HG03575 (cell line): Measurements from ENCODE around the gene CELSR1.
"Not testable (repeated sequence)": the region's sequence is repeated elsewhere in the genome, so short reads cannot be mapped to it uniquely, and the experiment has no call there.

Source experiments
- ATAC-seq: cut with Tn5 transposase; IDR thresholded peaks from one replicate; pipeline ENCODE4 v1.9.1; 2021; ENCODE audit not compliant: unreplicated experiment, insufficient number of reproducible peaks, low FRiP score; ENCODE audit errors: extremely low read depth

The CELSR1 gene

GRCh38 chr22:46397951-46398350 lies 139.5 kb downstream of the CELSR1 start:
- no peak for ATAC-seq

- no peak for ATAC-seq
Observed at GRCh38 chr22:46397514-46397913, 139.9 kb downstream of the CELSR1 start.

- not testable (repeated sequence) for ATAC-seq
Observed at GRCh38 chr22:46397049-46397448, 140.4 kb downstream of the CELSR1 start.

- no peak for ATAC-seq
Observed at GRCh38 chr22:46395145-46395544, 142.3 kb downstream of the CELSR1 start.

- no peak for ATAC-seq
Observed at GRCh38 chr22:46394622-46395021, 142.8 kb downstream of the CELSR1 start.

- ATAC-seq = no peak
Observed at GRCh38 chr22:46393873-46394272, 143.5 kb downstream of the CELSR1 start.

GRCh38 chr22:46392137-46392844 lies 145.1 kb downstream of the CELSR1 start:
- ATAC-seq = no peak

GRCh38 chr22:46391486-46392136 lies 145.8 kb downstream of the CELSR1 start:
- ATAC-seq = no peak

- ATAC-seq = no peak
Observed at GRCh38 chr22:46390652-46391301, 146.6 kb downstream of the CELSR1 start.

- ATAC-seq = no peak
Observed at GRCh38 chr22:46390105-46390651, 147.2 kb downstream of the CELSR1 start.

- ATAC-seq = no peak
Observed at GRCh38 chr22:46389081-46389480, 148.3 kb downstream of the CELSR1 start.

GRCh38 chr22:46388647-46389046 lies 148.8 kb downstream of the CELSR1 start:
- ATAC-seq = no peak

GRCh38 chr22:46387748-46388147 lies 149.7 kb downstream of the CELSR1 start:
- ATAC-seq = no peak

- ATAC-seq = no peak
Observed at GRCh38 chr22:46386312-46386711, 151.1 kb downstream of the CELSR1 start.

GRCh38 chr22:46382524-46382923 lies 154.9 kb downstream of the CELSR1 start:
- ATAC-seq = no peak

- no peak for ATAC-seq
Observed at GRCh38 chr22:46381731-46382130, 155.7 kb downstream of the CELSR1 start.

- no peak for ATAC-seq
Observed at GRCh38 chr22:46381142-46381541, 156.3 kb downstream of the CELSR1 start.

GRCh38 chr22:46380581-46380980 lies 156.8 kb downstream of the CELSR1 start:
- no peak for ATAC-seq

- ATAC-seq = no peak
Observed at GRCh38 chr22:46380069-46380468, 157.4 kb downstream of the CELSR1 start.
